NB4 (cell line): ENCODE data around the gene SMIM7.
A peak's percentile ranks its signal among the peaks of the same experiment; 100 is the strongest.

ENCODE experiments used
- DNase-seq: peaks from one replicate; pipeline ENCODE4 v3.0.0; 2010; ENCODE audit warnings: low read depth
- H3K4me3 ChIP-seq: one replicate; pipeline ENCODE4 v1.5.1; 2011; ENCODE audit warnings: mild to moderate bottlenecking, low read depth, low read length, moderate library complexity
- MYC ChIP-seq: IDR thresholded peaks from 2 replicates; pipeline ENCODE4 v1.6.1; 2011; ENCODE audit warnings: low read depth, low read length
- POLR2A ChIP-seq: IDR thresholded peaks from 2 replicates; pipeline ENCODE4 v1.6.1; 2011; ENCODE audit warnings: mild to moderate bottlenecking; ENCODE audit not compliant: insufficient read length; ENCODE audit errors: extremely low read depth
- TF ChIP-seq, protein P1 (sequence below): IDR thresholded peaks from 2 replicates; pipeline ENCODE4 v1.6.1; 2011; ENCODE audit warnings: low read depth, low read length
- TF ChIP-seq, protein P2 (sequence below): IDR thresholded peaks from one replicate; pipeline ENCODE4 v1.5.1; 2012; ENCODE audit warnings: low read depth, low read length

SMIM7 gene

GRCh38 chr19:16607819-16608218 lies 52.1 kb downstream of the SMIM7 start:
- H3K4me3 ChIP-seq = no peak overlapping the region
- DNase-seq = no peak
- no peak for TF ChIP-seq POLR2A
- TF ChIP-seq, protein P1, sequence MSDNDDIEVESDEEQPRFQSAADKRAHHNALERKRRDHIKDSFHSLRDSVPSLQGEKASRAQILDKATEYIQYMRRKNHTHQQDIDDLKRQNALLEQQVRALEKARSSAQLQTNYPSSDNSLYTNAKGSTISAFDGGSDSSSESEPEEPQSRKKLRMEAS = no peak
- TF ChIP-seq MYC = no peak

DNA sequence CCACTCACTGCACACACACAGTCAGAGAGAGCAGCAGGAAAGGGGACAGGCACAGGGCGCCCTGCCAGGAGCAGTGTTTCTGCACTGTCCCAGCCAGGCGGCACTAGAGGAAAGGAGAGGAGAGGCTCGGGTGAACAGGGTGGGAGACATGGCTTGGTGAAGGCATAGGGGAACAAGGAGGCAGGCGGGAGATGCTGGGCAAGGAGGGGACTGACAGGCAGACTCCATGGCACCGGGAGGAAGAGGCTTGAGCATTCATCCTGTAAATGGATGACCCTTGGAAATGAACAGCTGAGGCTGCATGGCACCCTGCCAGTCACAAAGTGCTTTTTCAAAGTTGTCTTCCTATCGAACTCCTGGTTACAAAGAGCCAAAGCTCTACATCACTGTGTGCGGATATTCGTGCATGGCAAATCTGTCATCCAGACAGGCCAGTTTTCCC lies 54.4 kb downstream of the SMIM7 start:
- DNase-seq = no peak
- H3K4me3 ChIP-seq = no peak overlapping the region
- TF ChIP-seq, protein P2, sequence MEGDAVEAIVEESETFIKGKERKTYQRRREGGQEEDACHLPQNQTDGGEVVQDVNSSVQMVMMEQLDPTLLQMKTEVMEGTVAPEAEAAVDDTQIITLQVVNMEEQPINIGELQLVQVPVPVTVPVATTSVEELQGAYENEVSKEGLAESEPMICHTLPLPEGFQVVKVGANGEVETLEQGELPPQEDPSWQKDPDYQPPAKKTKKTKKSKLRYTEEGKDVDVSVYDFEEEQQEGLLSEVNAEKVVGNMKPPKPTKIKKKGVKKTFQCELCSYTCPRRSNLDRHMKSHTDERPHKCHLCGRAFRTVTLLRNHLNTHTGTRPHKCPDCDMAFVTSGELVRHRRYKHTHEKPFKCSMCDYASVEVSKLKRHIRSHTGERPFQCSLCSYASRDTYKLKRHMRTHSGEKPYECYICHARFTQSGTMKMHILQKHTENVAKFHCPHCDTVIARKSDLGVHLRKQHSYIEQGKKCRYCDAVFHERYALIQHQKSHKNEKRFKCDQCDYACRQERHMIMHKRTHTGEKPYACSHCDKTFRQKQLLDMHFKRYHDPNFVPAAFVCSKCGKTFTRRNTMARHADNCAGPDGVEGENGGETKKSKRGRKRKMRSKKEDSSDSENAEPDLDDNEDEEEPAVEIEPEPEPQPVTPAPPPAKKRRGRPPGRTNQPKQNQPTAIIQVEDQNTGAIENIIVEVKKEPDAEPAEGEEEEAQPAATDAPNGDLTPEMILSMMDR = no peak
- no peak for TF ChIP-seq POLR2A
- no peak for TF ChIP-seq MYC
- TF ChIP-seq, protein P1 = no peak

- TF ChIP-seq POLR2A (no peak), MYC (no peak)
- TF ChIP-seq, protein P1 = no peak
- TF ChIP-seq, protein P2 = no peak
- no peak overlapping the region for H3K4me3 ChIP-seq
- DNase-seq = no peak
Observed at GRCh38 chr19:16605115-16605514, 54.8 kb downstream of the SMIM7 start.

DNA sequence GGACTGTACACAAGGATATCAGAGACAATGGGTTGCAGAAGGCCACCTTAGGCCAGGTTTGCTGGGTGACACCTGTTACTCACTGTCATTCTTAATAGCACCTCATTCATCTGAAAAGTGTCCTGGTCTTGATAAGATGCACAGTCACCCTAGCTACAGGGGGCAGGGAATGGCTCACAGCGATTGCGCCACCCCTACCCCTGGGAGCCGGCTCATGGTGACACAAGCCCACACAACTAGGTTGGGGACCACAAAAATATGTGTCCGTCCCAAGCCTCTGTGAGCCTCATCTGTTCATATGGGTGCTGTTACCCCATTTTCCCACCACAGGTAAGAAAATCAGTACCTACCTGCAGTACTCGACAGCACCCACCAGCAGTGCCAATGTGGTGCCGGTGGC lies 55.3 kb downstream of the SMIM7 start:
- H3K4me3 ChIP-seq = no peak overlapping the region
- TF ChIP-seq, protein P2 = no peak
- no peak for TF ChIP-seq POLR2A
- TF ChIP-seq MYC = no peak
- TF ChIP-seq, protein P1 = no peak

GRCh38 chr19:16603090-16603489 lies 56.9 kb downstream of the SMIM7 start:
- TF ChIP-seq POLR2A = no peak
- TF ChIP-seq MYC = no peak
- TF ChIP-seq, protein P1 = no peak
- TF ChIP-seq, protein P2 = no peak
- no peak for DNase-seq
- no peak overlapping the region for H3K4me3 ChIP-seq

More for the DNA sequence above, 55.3 kb downstream of the SMIM7 start:
- peak; percentile 83 for DNase-seq

DNA sequence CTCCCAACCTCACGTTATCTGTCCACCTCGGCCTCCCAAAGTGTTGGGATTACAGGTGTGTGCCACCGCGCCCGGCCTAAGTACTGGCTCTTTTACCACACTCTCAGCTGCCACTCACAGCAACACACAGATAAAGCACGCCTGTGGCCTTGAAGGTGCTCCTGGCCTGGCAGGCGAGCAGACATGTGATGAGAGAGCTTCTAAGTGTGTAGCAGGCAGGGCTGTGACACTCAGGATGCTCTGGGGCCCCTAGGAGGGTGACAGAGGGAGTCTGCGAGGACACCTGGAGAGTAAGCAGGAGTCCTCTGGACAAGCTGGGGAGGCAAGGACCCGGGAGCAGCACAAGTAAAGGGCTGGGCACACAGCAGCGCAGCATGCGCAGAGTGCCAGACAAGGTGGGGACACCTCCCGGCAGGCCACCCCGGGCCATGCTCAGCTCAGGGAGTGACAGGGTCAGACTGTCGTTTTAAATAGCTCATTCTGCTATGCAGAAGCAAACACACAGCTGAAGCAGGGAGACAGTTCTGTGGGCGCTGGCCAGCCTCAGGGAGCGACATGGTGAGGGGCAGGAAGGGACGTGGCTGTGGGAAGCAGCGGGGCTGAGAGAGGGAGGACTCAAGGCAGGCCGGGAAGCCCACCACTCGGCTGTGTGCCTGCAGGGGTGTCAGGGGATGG lies 58.4 kb downstream of the SMIM7 start:
- H3K4me3 ChIP-seq = no peak overlapping the region
- TF ChIP-seq, protein P2 = no peak
- TF ChIP-seq, protein P1 = no peak
- no peak for TF ChIP-seq POLR2A
- DNase-seq = no peak
